Measurements from ENCODE around the gene FMN1.
"Not testable (repeated sequence)": the region's sequence is repeated elsewhere in the genome, so short reads cannot be mapped to it uniquely, and the experiment has no call there.

Gene FMN1

DNA sequence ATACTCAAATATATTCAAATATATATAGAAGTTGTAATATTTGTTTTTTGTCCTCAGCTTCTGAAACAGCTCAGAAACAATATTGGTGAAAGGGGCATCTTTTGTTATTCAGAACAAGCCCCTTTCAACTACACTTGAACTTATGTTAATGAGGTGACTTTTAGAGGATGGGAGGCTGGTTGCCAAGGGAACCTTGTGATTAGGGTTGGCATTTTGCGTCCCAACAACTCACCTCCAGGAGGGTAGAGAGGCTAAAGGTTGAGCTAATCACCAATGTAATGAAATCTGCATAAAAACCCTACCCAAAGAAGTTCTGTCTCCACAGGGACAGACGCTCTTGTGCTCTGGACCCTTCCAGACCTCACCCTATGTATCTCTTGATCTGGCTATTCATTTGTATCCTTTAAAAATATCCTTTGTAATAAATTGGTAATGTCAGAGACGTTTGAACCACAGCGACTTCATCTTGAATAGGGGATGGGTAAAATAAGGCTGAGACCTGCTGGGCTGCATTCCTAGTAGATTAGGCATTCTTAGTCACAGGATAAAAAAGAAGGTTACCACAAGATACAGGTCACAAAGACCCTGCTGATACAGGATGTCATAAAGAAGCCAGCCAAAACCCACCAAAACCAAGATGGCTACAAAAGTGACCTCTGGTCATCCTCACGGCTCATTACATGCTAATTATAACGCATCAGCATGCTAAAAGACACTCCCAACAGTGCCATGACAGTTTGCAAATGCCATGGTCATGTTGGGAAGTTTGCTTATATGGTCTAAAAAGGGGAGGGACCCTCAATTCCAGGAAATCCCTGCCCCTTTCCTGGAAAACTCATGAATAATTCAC, 111.1 kb downstream of the FMN1 start:
- no peaks in the 10 kb centered on the region for H3K27me3 Mint-ChIP-seq
- H3K4me1 Mint-ChIP-seq: no peaks in the 10 kb centered on the region
- H3K4me3 Mint-ChIP-seq: no peak overlapping the region
- H3K36me3 Mint-ChIP-seq: no peaks in the 10 kb centered on the region
- H3K9me3 Mint-ChIP-seq: no peaks in the 10 kb centered on the region
- no peak overlapping the region for H3K27ac Mint-ChIP-seq

DNA sequence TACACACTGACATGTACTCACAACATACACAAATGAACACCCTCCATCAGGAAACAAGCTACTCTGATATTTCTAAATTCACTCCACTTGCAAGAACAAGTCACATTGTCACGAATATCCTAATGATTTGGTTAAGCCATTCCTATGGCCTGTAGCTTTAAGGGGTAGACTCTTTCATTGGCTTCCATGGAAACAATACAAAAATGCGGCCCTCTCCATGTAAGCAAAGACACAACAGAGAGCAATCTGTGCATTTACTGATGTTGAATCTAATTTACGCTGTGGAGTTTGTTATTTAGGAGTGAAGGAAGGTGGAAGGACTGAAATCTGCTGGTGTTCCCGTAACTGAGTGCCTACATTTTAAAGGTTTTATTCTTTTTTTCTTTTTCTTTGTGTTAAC, 114.5 kb downstream of the FMN1 start:
- Mint-ChIP-seq H3K4me1 (no peaks in the 10 kb centered on the region), H3K27ac (no peak overlapping the region), H3K27me3 (no peaks in the 10 kb centered on the region), H3K9me3 (no peaks in the 10 kb centered on the region), H3K36me3 (no peaks in the 10 kb centered on the region), H3K4me3 (no peak overlapping the region)

DNA sequence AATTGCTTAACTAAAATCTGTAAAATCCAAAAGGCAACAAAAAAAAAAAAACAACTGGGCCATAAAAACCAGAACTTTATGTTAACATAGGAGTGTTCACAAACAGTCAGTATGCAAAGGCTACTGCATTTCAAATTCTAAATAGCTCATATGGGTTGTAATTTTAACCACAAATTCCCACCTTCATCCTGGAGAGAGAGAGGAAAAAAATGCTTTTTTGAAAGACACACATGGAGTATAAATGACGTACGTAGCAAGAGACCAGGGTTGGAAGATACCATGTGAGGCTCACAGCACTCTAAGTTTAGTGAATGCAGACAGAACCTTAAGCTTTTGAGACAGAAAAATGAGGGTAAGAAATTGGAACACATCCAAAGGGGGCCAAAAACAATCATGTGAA, 115.9 kb downstream of the FMN1 start:
- Mint-ChIP-seq H3K27me3 (no peaks in the 10 kb centered on the region), H3K9me3 (no peaks in the 10 kb centered on the region), H3K4me3 (no peak overlapping the region), H3K4me1 (no peaks in the 10 kb centered on the region), H3K27ac (no peak overlapping the region), H3K36me3 (no peaks in the 10 kb centered on the region)

DNA sequence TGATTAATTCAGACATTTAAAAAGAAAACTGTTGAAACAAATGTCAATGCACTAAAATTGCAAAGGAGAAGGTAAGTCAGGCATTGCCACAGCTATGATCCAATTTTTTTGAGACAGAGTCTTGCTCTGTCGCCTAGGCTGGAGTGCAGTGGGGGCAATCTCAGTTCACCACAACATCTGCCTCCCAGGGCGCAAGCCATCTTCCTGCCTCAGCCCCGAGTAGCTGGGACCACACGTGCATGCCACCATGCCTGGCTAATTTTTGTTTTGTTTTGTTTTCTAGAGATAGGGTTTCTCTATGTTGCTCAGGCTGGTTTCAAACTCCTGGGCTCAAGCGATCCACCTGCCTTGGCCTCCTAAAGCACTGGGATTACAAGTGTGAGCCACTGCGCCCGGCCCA, 117.6 kb downstream of the FMN1 start:
- no peak overlapping the region for H3K4me3 Mint-ChIP-seq
- no peaks in the 10 kb centered on the region for H3K4me1 Mint-ChIP-seq
- no peaks in the 10 kb centered on the region for H3K36me3 Mint-ChIP-seq
- H3K9me3 Mint-ChIP-seq: no peaks in the 10 kb centered on the region
- H3K27me3 Mint-ChIP-seq: peaks cover 3% of the 10 kb centered on the region
- no peak overlapping the region for H3K27ac Mint-ChIP-seq

DNA sequence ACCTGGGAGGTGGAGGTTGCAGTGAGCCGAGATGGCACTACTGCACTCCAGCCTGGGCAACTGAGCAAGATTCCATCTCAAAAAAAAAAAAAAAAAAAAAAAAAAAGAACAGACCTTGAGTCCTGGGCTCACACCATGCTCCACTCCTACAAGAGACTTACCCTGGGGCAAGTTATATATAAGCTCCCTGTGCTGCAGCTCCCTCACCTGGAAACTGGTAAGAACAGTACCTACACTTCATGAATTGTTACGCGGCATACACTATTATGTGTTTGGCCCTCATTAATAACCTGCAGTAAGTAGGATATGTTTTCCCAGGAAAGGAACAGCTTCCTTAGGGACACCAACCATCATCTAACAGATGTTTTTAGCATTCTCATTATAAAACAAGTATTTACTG, 119.6 kb downstream of the FMN1 start:
- H3K9me3 Mint-ChIP-seq: no peaks in the 10 kb centered on the region
- H3K36me3 Mint-ChIP-seq: no peaks in the 10 kb centered on the region
- H3K4me3 Mint-ChIP-seq: no peak overlapping the region
- no peaks in the 10 kb centered on the region for H3K4me1 Mint-ChIP-seq
- no peak overlapping the region for H3K27ac Mint-ChIP-seq
- peaks cover 3% of the 10 kb centered on the region for H3K27me3 Mint-ChIP-seq

DNA sequence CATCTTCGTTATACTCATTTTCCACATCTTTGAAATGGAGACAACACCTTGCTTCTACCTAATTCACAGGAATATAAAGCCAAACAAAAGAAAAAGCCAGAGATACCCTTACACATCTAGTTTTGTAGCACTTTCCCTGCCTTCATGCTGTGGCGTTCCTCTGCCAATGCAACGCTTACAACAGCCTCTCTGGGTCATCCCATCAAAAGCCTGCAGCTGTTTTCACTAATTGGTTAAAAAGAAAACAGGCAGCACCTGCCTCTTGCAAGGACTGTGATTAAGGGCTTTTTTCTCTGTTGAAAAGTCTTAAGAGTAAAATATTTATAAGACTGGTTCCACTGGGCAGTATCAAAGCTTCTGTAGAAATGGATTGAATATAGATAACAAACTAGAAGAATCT, 120.3 kb downstream of the FMN1 start:
- Mint-ChIP-seq H3K27me3 (peaks cover 3% of the 10 kb centered on the region), H3K4me3 (no peak overlapping the region), H3K4me1 (no peaks in the 10 kb centered on the region), H3K36me3 (no peaks in the 10 kb centered on the region), H3K9me3 (no peaks in the 10 kb centered on the region), H3K27ac (no peak overlapping the region)

DNA sequence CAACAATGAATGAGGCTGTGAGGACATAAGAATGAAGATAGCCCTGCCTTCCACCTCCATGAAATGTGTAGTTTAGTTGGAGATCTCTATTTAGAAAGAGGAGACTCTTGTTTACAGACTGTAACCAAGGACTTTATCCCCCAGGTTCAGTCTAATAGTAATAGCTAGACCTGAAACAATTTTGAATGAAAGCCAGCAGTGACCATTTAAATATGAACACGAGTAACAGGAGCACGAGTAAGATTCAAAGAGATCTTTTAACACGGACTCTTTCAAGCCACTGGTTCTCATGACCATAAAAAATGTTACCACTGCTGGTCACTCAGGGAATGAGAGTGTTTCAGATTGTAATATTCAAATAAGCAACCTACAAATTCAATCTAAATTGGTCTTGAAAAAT, 123.1 kb downstream of the FMN1 start:
- H3K4me1 Mint-ChIP-seq: peaks cover 22% of the 10 kb centered on the region
- no peak overlapping the region for H3K27ac Mint-ChIP-seq
- H3K4me3 Mint-ChIP-seq: no peak overlapping the region
- no peaks in the 10 kb centered on the region for H3K9me3 Mint-ChIP-seq
- H3K27me3 Mint-ChIP-seq: peaks cover 3% of the 10 kb centered on the region
- H3K36me3 Mint-ChIP-seq: no peaks in the 10 kb centered on the region

DNA sequence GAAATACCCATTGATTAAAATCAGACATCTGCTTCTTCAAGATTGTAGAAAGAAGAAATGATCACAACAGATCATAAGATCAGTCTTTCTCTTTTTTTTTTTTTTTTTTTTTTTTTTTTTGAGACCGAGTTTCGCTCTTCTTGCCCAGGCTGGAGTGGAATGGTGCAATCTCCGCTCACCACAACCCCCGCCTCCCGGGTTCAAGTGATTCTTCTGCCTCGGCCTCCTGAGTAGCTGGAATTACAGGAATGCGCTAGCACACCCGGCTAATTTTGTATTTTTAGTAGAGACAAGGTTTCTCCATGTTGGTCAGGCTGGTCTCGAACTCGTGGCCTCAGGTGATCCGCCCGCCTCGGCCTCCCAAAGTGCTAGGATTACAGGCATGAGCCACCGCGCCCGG, 124.6 kb downstream of the FMN1 start:
- not testable (repeated sequence) for H3K27me3 Mint-ChIP-seq, H3K4me3 Mint-ChIP-seq, H3K27ac Mint-ChIP-seq, H3K9me3 Mint-ChIP-seq, H3K36me3 Mint-ChIP-seq
- H3K4me1 Mint-ChIP-seq: peaks cover 22% of the 10 kb centered on the region

DNA sequence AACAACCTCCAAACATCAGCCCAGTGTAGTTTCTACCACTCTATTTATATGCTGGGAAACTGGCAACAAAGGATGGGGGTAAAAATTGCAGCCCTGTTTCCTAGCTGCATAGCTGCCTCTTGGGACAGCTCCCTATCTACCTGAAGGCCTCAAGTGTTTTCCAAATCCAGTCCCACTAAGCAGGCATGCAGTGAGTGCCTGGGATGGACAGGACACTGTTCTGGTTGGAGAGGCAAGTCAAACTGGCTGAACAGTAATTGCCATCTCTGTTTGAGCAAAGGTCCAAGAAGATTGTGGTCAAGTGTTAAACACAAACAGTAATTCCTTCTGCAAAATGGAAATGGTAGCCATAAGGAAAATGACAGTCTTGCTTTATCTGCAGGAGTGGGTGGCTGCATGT, 125.4 kb downstream of the FMN1 start:
- peaks cover 22% of the 10 kb centered on the region for H3K4me1 Mint-ChIP-seq
- H3K36me3 Mint-ChIP-seq: no peaks in the 10 kb centered on the region
- no peak overlapping the region for H3K4me3 Mint-ChIP-seq
- H3K27ac Mint-ChIP-seq: no peak overlapping the region
- peaks cover 3% of the 10 kb centered on the region for H3K27me3 Mint-ChIP-seq
- H3K9me3 Mint-ChIP-seq: no peaks in the 10 kb centered on the region

DNA sequence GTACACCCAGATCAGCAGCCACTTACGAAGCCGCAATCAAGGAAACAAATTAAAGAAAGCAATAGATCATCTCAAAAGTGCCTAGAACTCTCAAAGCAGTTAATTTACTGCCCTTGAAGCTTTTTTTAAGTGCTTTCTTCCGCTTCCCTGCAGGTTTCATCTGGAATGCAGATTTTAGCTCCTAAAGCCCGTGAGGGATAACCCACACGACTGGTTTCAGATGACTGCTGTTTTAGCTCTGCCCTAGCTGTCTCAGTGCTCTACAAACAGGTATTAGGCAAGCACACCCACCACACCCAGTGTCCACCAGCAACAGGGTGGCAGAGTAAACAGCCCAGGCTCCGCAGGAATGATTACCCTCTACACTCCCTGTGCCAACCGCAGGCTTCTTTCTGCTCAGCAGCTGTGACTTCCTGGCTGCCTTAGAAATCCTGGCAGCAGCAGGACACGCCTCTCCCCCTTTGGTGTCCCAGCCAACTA, 126.0 kb downstream of the FMN1 start:
- no peaks in the 10 kb centered on the region for H3K9me3 Mint-ChIP-seq
- H3K27me3 Mint-ChIP-seq: peaks cover 3% of the 10 kb centered on the region
- no peak overlapping the region for H3K4me3 Mint-ChIP-seq
- H3K27ac Mint-ChIP-seq: no peak overlapping the region
- peaks cover 22% of the 10 kb centered on the region for H3K4me1 Mint-ChIP-seq
- no peaks in the 10 kb centered on the region for H3K36me3 Mint-ChIP-seq

DNA sequence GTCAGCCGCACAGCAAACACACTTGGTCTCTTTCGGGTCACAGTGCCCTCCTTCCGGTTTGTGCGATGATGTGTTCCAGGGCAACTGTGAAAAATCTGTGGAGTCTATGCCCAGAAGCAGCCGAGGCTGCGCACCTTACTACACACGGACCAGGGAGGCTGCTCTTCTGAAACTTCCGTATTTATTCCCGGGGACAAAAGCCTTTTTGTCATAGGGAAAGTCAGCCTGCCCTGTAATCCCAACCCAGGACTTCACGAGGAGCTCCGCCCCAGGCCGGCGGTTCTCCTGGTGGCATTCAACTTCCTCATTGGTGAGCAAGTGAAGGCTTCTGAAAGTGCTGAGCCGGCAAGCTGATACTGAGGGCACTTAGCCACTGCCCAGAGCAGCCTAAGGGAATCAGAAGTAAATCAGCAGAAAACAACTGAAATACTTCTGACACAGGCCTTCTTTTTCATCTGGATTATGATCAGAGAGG, 126.5 kb downstream of the FMN1 start:
- Mint-ChIP-seq H3K36me3 (no peaks in the 10 kb centered on the region), H3K27me3 (peaks cover 2% of the 10 kb centered on the region), H3K9me3 (no peaks in the 10 kb centered on the region), H3K4me3 (peak overlapping the region; percentile 17), H3K4me1 (peaks cover 22% of the 10 kb centered on the region), H3K27ac (no peak overlapping the region)

DNA sequence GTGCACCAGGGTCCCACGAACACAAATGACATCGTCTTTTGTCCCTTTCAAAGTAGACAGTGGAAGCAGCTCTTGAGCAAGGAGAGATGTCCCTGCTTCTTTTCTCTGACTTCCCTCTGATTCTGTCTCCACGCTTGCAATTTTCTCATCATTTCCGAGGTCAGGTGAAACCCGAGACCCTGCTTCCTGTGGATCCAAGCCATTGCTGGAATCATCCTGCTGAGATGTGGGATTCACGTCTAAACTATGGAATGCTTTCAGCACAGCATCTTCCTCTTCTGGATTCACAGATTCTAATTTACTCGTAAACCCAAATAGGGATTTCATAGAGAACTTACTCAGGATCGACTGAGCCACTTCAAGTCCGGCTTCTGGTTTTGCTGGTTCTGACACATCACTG, 127.1 kb downstream of the FMN1 start:
- H3K4me3 Mint-ChIP-seq: no peak overlapping the region
- H3K27ac Mint-ChIP-seq: no peak overlapping the region
- peaks cover 22% of the 10 kb centered on the region for H3K4me1 Mint-ChIP-seq
- no peaks in the 10 kb centered on the region for H3K36me3 Mint-ChIP-seq
- peaks cover 4% of the 10 kb centered on the region for H3K27me3 Mint-ChIP-seq
- H3K9me3 Mint-ChIP-seq: no peaks in the 10 kb centered on the region

DNA sequence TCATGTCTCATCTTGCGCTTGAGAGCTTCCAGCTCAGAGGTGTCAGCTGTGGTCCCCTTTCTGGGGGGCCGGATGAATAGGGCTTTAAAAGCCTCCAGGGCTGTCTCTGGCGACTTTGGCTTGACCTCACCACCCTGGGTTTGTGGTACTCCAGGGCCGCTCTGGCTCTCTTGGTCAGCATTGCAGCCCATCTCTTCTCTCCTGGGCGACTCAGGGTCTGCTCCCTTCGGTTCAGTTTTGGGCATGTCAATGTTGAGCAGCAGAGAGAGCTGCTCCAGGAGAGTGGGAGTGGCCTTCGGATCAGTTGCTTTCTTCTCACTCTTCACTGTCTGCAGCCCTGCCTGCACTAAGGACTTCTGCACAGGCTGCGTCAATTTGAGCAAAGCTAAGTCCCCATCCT, 127.9 kb downstream of the FMN1 start:
- Mint-ChIP-seq H3K27ac (no peak overlapping the region), H3K36me3 (no peaks in the 10 kb centered on the region), H3K4me3 (no peak overlapping the region), H3K27me3 (peaks cover 3% of the 10 kb centered on the region), H3K4me1 (peaks cover 22% of the 10 kb centered on the region), H3K9me3 (no peaks in the 10 kb centered on the region)

DNA sequence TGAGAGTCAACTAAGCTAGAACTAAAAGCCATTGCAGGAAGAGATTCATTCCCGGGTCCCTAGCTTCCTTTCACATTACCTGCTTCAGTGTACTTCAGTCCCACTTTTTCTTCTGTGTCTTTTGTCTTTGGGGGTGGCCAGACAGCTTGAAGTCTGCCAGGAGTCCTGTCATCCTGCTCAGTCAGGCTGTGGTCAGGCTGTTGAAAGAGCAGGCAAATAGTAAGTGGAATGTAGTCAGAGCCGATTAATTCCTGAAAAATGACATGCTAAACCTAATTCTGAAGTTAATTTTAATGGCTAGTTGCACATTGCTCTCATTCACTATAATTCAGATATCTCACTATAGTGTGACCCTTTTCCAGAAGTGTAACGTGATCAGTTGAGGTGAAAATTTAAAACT, 129.6 kb downstream of the FMN1 start:
- Mint-ChIP-seq H3K27me3 (peaks cover 3% of the 10 kb centered on the region), H3K9me3 (no peaks in the 10 kb centered on the region), H3K4me3 (no peak overlapping the region), H3K27ac (no peak overlapping the region), H3K36me3 (no peaks in the 10 kb centered on the region), H3K4me1 (peaks cover 22% of the 10 kb centered on the region)

DNA sequence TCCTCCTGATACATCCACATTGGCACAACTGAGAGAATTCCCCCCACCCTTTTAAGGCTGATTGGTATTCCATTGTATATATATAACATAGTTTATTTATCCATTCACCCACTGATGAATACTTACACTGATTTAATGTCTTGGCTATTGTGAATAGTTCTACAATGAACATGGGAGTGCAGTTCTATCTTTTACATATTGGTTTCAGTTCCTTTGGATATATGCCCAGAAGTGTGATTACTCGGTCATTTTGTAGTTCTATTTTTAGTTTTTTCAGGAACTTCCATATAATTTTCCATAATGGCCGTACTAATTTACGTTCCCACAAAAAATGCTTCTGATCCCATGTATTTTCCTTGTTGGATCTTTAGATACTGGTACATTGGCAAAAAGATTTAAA, 135.3 kb downstream of the FMN1 start:
- Mint-ChIP-seq H3K27ac (no peak overlapping the region), H3K36me3 (no peaks in the 10 kb centered on the region)

DNA sequence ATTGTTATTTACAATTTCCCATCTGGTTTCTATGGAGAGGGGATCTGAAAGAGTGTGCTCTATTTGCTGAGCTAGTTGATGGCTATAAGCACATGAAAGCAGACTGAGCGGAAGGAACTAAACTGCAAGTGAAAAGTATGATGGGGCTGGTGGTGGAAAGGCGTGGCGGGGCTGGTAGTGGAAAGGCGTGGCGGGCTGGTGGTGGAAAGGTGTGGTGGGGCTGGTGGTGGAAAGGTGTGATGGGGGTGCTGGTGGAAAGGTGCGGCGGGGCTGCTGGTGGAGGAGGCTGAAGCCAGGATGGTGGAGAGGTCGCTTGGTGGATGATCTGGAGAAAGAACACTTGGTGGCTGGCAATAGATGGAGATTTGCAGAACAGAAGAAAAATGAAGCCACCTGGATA, 136.7 kb downstream of the FMN1 start:
- H3K27me3 Mint-ChIP-seq: peaks cover 2% of the 10 kb centered on the region
- H3K4me3 Mint-ChIP-seq: no peak overlapping the region
- no peaks in the 10 kb centered on the region for H3K9me3 Mint-ChIP-seq
- no peaks in the 10 kb centered on the region for H3K36me3 Mint-ChIP-seq
- H3K4me1 Mint-ChIP-seq: no peaks in the 10 kb centered on the region
- H3K27ac Mint-ChIP-seq: no peak overlapping the region

More for the DNA sequence above, 135.3 kb downstream of the FMN1 start:
- Mint-ChIP-seq H3K4me1 (no peaks in the 10 kb centered on the region), H3K27me3 (peaks cover 3% of the 10 kb centered on the region), H3K4me3 (no peak overlapping the region), H3K9me3 (no peaks in the 10 kb centered on the region)

DNA sequence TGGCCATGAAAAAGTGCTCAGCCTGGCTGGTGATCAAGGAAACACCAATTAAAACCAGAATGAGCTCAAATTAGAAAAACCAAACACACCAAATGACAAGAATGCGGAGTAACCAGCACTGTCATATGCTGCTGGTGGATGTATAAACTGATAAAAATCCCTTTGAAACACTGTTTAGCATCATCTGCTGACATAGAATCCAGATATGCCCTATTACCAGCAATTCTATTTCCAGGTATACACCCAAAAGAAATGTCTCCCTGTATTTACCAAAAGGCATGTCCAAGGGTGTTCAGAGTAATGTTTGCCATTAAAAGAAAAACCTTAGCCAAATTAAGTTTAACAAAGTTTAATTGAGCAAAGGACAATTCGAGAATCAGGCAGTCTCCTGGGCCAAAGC, 138.6 kb downstream of the FMN1 start:
- Mint-ChIP-seq H3K36me3 (no peaks in the 10 kb centered on the region), H3K9me3 (no peaks in the 10 kb centered on the region), H3K27me3 (peaks cover 2% of the 10 kb centered on the region), H3K4me3 (no peak overlapping the region), H3K4me1 (no peaks in the 10 kb centered on the region), H3K27ac (no peak overlapping the region)
